GM18499 (cell line): ENCODE results near the gene ZNF814.
"Not testable (repeated sequence)": the region's sequence is repeated elsewhere in the genome, so short reads cannot be mapped to it uniquely, and the experiment has no call there.

Experiments used
- ATAC-seq: cut with Tn5 transposase; IDR thresholded peaks from one replicate; pipeline ENCODE4 v1.9.1; 2021; ENCODE audit warnings: moderate number of reproducible peaks; ENCODE audit not compliant: insufficient read depth, unreplicated experiment

The ZNF814 gene

GRCh38 chr19:57888560-57889231 is at the start of gene ZNF814:
TSS of gene ZNF814 (minus strand) at chr19:57889037. CDS start at chr19:57888802, 235 bp downstream.
- peak; percentile 82 for ATAC-seq

- ATAC-seq: no peak
Measured at GRCh38 chr19:57935731-57936130, 46.9 kb upstream of the ZNF814 start.

- no peak for ATAC-seq
Measured at GRCh38 chr19:57934820-57935665, 46.2 kb upstream of the ZNF814 start, which contains the start of gene ZNF418. TSS of gene ZNF418 (minus strand) at chr19:57935402. CDS start at chr19:57933822, 1,580 bp downstream.

- no peak for ATAC-seq
Measured at GRCh38 chr19:57927587-57927986, 38.8 kb upstream of the ZNF814 start.

GRCh38 chr19:57916168-57916995 is 27.5 kb upstream of the ZNF814 start, which contains the start of gene ZNF417:
TSS of gene ZNF417 (minus strand) at chr19:57916592. CDS start at chr19:57916411, 181 bp downstream.
- peak; percentile 82 for ATAC-seq

- ATAC-seq: no peak
Measured at GRCh38 chr19:57914531-57914930, 25.7 kb upstream of the ZNF814 start.

GRCh38 chr19:57907394-57907793 is 18.6 kb upstream of the ZNF814 start:
- ATAC-seq: no peak

- ATAC-seq: no peak
Measured at GRCh38 chr19:57905258-57905657, 16.4 kb upstream of the ZNF814 start.

- no peak for ATAC-seq
Measured at GRCh38 chr19:57903618-57904184, 14.9 kb upstream of the ZNF814 start.

- ATAC-seq: no peak
Measured at GRCh38 chr19:57900311-57900710, 11.5 kb upstream of the ZNF814 start.

- not testable (repeated sequence) for ATAC-seq
Measured at GRCh38 chr19:57890706-57891105, 1.9 kb upstream of the ZNF814 start.

GRCh38 chr19:57888107-57888559 is 704 bp downstream of the ZNF814 start:
- no peak for ATAC-seq

GRCh38 chr19:57887195-57887941 is 1.5 kb downstream of the ZNF814 start:
- ATAC-seq: no peak

- no peak for ATAC-seq
Measured at GRCh38 chr19:57886046-57886445, 2.8 kb downstream of the ZNF814 start.

GRCh38 chr19:57873883-57874799 is 14.7 kb downstream of the ZNF814 start:
- ATAC-seq: not testable (repeated sequence)

GRCh38 chr19:57872450-57872849 is 16.4 kb downstream of the ZNF814 start:
- ATAC-seq: no peak

GRCh38 chr19:57870225-57870624 is 18.6 kb downstream of the ZNF814 start:
- no peak for ATAC-seq

- ATAC-seq: not testable (repeated sequence)
Measured at GRCh38 chr19:57869655-57870054, 19.2 kb downstream of the ZNF814 start.
